ENCODE results near the gene CHTF18. TPM values are rescaled to one million over a fixed set of nuclear protein-coding genes. Genes with fewer than 3 reads are reported as not detected.
"Not testable (repeated sequence)": the region's sequence is repeated elsewhere in the genome, so short reads cannot be mapped to it uniquely, and the experiment has no call there.

CHTF18 gene
- total RNA-seq (2014; rRNA removed; shearing (Covaris generic); ENCODE audit: low replicate concordance): 18.9 and 22.6 TPM in 2 replicates

DNA sequence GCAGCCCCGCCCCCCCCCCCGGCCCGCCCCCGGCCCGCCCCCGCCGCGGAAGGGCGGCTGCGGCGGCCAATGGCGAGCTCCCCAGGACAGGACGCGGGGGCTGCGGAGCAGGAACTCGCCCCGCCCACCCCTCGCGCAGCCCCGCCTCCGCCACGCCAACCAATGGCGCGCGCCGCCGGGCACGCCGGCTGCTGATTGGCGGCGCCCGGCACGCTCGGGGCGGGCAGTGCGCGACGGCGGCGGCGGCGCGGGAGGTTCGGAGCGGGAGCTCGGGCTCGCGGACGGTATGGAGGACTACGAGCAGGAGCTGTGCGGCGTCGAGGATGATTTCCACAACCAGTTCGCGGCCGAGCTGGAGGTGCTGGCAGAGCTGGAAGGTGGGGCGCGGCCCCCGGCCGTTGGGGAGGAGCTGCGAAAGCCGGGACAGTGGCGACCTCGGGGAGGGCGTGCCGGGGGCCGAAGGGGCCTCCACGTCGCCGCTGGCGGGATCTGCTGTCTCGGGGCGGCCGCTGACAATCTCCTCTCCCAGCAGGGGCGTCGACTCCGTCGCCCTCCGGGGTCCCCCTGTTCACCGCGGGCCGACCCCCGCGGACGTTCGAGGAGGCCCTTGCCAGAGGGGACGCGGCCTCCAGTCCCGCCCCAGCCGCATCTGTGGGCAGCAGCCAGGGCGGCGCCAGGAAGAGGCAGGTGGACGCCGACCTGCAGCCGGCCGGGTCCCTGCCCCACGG is at the start of gene CHTF18:
Gene CHTF18, plus strand, starts transcription at position 222 of the 728 bp plus-strand sequence. Its CDS starts 65 bp downstream, at position 287.
- DNase-seq: peak; percentile 93
- Histone ChIP-seq H3K4me3 (peak within 1 kb of the TSS; percentile 98), H3K27me3 (no peaks in the 10 kb centered on the region), H3K9me3 (no peaks in the 10 kb centered on the region), H3K36me3 (peaks cover 55% of the 10 kb centered on the region)

DNA sequence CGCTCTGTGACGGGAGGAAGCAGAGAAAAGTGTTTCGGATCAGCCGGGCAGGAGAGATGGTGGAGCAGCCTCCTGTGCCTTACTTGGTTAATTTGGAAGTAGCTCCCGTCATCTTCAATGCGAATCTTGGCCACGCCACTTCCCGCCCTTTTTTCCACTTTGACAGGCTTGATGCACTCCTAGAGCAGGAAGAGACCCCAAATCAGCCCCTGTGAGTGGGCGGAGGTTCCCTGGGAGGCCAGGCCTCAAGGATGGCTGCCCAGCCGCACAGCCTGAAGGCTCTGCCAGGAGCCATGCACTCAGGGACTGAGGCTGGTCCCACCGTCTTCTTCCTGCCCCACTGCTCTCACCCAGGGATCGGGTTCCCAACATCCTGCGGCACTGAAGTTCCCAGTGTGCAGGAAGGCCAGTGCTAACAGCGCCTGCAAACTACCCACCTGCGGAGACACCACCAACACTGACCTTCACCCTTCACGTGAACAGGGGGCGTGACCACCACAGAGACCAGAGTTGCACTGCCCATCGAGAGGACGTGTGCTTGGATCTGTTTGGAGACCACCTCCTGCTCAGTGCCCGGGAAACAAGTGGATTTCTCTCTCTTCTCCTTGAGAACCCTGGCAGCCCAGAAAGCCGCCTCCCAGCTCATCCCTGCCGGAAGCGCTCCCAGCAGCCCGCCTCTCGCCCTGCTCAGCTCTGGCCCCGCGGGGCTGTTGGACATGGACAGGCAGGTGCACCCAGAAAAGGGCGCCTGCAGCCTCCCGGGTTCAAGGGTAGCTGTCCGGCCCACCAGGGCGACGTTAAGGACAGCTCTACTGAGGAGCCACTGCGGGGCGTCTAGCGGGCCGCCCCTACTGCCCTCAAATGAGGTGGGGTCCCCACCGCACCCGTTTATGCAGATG is 48.6 kb upstream of the CHTF18 start:
- no peaks in the 10 kb centered on the region for H3K27me3 ChIP-seq
- DNase-seq: no peak
- H3K36me3 ChIP-seq: peaks cover 35% of the 10 kb centered on the region
- no peaks in the 10 kb centered on the region for H3K9me3 ChIP-seq
- H3K4me3 ChIP-seq: peak overlapping the region; percentile 99

DNA sequence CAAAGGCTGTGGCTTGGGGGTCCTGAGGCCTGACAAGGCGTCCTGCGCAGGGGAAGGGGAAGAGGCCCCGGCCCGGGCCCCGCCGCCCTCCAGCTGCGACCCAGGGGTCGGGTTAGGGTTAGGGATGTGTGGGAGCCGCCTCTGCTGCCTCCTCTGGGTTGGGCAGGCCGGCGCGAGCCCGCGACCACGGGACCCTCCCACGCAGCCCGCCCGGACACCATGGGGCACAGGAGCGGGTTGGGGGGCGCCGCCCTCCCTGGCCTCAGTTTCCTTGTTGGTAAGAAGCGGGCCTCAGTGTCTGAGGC is 48.0 kb upstream of the CHTF18 start:
- Histone ChIP-seq H3K9me3 (no peaks in the 10 kb centered on the region), H3K4me3 (peak overlapping the region; percentile 99), H3K36me3 (peaks cover 35% of the 10 kb centered on the region), H3K27me3 (no peaks in the 10 kb centered on the region)
- no peak for DNase-seq

DNA sequence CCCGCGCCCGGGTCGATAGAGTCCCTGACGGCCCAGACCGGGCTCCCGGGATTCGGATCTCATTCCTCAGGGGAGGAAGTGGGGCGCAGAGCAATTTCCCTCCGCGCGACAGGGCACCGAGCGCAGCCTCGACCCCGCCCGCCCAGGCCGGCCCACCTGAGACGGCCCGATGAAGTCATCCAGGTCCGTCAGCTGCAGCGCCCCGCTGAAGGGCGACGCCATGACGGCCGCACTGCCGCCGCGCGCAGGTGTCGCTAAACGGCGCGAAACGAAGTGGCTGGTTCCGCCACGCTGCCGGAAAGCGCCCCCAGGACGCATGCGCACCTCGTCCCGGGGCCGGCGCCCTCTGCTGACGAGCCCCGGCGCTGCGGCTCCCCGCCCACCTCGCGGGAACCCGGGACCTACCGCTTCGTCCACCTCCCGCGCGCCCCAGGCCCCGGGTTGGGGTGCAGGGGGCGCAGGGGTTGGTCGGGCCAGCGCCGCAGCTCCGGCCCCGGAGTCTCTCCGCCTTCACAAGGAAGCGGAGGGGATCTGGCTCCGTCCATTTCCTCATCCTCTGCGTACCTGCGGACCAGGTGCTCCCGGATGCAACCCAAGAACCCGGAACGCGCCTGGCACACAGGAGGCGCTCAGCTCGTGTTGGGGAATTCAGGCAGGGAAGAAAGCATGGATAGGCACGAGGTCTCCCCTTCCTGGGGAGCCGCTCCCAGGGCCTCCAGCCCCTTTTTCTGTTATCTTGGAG is 47.5 kb upstream of the CHTF18 start, which contains the start of gene CIAO3:
Gene CIAO3, minus strand, starts transcription at position 234 of the 742 bp plus-strand sequence. Its CDS starts 12 bp downstream, at position 222.
- Histone ChIP-seq H3K4me3 (peak within 1 kb of the TSS; percentile 99), H3K27me3 (no peaks in the 10 kb centered on the region), H3K36me3 (peaks cover 30% of the 10 kb centered on the region), H3K9me3 (no peaks in the 10 kb centered on the region)
- DNase-seq: peak; percentile 94

DNA sequence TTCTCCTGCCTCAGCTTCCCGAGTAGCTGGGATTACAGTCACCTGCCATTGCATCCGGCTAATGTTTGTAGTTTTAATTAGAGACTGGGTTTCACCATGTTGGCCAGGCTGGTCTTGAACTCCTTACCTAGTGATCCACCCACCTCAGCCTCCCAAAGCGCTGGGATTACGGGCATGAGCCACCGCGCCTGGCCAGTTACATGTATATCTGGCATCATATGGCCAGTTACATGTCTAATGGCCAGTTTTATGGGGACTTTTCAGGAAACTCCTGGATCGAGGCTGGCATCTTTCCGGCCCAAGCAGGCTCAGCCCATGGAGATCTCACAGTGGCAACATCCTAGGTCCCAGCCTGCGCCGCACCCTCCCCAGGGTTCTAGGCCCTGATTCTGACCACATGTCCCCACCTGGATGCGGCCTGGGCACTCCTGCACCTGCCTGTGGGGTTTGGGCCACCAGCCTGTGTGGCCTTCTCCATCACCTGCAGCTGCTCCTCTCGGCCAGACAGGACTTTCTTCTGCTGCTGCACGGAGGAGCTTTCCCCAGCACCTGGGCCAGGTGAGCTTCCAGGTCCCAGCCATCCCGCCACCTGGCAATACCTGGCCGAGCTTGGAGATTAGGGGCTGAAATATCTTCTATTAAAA is 46.3 kb upstream of the CHTF18 start:
- Histone ChIP-seq H3K36me3 (peaks cover 20% of the 10 kb centered on the region), H3K4me3 (no peak overlapping the region), H3K27me3 (no peaks in the 10 kb centered on the region), H3K9me3 (no peaks in the 10 kb centered on the region)
- DNase-seq: no peak

DNA sequence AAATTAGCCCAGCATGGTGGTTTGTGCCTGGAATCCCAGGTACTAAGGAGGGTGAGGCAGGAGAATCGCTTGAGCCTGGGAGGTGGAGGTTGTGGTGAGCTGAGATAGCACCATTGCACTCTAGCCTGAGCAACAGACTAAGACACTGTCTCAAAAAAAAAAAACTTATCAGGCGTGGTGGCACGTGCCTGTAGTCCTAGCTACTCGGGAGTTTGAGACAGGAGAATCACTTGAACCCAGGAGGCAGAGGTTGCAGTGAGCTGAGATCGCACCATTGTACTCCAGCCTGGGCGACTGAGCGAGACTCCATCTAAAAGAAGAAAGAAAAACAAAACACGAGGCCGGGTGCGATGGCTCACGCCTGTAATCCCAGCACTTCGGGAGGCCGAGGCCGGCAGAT is 45.5 kb upstream of the CHTF18 start:
- not testable (repeated sequence) for DNase-seq, H3K4me3 ChIP-seq, H3K9me3 ChIP-seq, H3K27me3 ChIP-seq
- H3K36me3 ChIP-seq: peaks cover 15% of the 10 kb centered on the region

DNA sequence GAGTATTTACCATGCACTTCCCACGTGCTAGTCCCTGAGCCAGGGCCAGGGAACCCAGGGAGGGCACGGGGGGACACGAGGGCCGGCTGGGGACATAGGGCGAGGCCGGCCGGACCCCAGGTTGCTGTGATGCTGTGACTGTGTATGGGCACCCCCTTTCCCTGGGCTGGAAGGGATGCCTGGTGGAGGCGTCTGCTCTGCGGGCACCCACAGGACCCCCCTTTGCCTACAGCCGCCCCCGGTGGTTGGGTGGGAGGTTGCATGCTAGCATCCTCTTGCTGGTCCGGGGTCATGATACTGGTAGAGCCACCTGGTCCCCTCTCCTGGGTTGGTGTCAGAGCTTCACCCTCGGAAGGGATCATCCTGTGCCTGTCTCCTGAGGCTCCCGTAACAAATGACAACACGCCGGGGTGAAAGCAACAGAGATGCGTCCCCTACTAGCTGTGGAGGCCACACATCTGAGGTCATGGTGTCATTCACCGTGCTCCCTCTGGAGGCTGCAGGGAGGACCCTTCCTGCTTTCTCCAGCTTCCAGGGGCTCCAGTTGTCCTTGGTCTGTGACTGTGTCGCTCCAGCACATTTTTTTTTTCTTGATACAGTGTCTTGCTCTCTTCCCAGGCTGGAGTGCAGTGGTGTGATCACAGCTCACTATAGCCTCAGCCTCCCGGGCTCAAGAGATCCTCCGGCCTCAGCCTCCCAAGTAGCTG is 44.5 kb upstream of the CHTF18 start:
- H3K9me3 ChIP-seq: no peaks in the 10 kb centered on the region
- peaks cover 8% of the 10 kb centered on the region for H3K36me3 ChIP-seq
- no peak for DNase-seq
- H3K27me3 ChIP-seq: no peaks in the 10 kb centered on the region
- no peak overlapping the region for H3K4me3 ChIP-seq

DNA sequence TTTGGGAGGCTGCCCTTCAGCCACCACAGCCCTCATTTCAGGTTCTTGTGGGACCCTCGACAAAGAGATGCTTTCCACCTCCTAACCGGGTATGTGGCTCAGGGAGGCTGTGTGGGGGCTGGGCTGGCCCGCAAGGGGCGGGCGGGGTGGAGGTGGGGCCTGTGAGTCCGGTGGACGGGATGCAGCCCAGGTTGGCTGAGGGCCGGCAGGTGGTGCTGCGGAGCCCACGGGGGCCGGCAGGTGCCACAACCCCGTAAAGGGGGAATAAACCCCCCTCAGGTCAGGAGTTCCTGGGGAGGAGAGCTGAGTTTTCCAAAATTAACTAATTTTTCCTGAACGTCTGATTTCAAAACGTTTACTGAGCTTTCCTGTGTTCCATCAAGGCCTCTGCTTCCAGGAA is 42.7 kb upstream of the CHTF18 start:
- Histone ChIP-seq H3K9me3 (no peaks in the 10 kb centered on the region), H3K36me3 (no peaks in the 10 kb centered on the region; the same call in 1 of the 2 replicates), H3K27me3 (no peaks in the 10 kb centered on the region), H3K4me3 (no peak overlapping the region)
- no peak for DNase-seq

DNA sequence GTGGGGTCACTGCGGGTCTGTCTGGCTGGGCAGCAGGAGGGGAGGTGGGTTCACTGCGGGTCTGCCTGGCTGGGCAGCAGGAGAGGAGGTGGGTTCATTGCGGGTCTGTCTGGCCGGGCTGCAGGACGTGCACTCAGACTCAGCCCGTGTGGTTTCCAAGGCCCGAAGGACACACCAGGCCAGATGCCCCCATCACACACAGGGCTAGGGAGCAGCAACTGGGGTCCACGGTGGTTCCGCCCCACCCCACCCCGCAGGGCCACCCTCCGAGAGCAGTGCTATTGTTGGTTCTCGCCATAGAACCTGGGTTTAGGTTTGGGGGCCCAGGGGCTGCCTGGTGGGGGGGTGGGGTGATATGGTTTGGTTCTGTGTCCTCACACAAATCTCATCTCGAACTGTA is 41.8 kb upstream of the CHTF18 start:
- Histone ChIP-seq H3K27me3 (no peaks in the 10 kb centered on the region), H3K9me3 (no peaks in the 10 kb centered on the region), H3K36me3 (no peaks in the 10 kb centered on the region), H3K4me3 (no peak overlapping the region)
- no peak for DNase-seq

DNA sequence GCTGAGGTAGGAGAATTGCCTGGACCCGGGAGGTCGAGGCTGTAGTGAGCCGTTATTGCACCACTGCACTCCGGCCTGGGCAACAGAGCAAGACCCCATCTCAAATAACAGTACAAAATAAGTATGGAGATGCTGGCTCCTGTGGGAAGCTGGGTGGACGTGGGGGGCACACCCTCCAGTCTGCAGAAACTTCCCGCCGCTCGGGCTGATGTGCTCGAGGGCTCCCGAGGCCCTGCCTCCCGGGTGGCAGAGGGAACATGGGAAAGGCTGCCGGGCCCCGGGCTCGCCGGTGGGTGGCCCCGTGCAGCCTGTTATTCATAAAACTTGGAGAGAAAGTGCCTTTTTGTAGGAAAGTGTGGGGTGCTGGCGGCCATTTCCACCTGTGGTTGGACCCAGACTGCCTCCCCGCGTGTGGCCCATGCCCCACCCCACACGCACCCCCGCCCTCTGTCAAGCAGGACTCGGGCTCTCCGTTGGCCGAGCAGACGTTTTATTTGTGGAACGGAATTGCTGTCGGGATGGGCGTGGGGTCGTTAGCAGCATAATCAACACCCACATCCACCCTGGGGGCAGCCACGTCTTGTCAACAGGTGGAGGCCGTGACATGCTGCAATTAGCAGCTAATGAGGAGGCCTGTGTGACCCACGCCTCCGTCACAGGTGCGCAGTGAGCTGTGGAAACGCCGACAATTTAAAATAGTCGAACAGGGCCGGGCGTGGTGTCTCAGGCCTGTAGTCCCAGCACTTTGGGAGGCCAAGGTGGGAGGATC is 40.3 kb upstream of the CHTF18 start:
- Histone ChIP-seq H3K9me3 (no peaks in the 10 kb centered on the region), H3K4me3 (no peak overlapping the region), H3K36me3 (no peaks in the 10 kb centered on the region), H3K27me3 (no peaks in the 10 kb centered on the region)
- DNase-seq: no peak

DNA sequence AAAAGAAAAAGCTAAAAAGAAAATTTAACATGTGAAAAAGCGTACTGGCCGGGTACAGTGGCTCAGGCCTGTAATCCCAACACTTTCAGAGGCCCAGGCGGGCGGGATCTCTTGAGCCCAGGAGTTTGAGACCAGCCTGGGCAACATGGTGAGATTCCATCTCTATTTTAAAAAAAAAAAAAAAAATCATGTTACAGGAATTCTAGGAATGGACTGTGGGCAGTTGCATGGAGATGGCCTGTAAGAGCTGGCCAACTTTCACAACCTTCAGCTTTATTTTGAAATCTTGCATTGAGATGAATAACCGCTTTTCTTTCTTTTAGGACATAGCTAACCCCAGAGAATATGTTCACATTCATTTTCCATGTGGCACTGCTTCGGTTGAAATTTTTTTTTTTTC is 39.4 kb upstream of the CHTF18 start:
- H3K36me3 ChIP-seq: no peaks in the 10 kb centered on the region
- H3K4me3 ChIP-seq: no peak overlapping the region
- no peak for DNase-seq
- H3K27me3 ChIP-seq: no peaks in the 10 kb centered on the region
- no peaks in the 10 kb centered on the region for H3K9me3 ChIP-seq

DNA sequence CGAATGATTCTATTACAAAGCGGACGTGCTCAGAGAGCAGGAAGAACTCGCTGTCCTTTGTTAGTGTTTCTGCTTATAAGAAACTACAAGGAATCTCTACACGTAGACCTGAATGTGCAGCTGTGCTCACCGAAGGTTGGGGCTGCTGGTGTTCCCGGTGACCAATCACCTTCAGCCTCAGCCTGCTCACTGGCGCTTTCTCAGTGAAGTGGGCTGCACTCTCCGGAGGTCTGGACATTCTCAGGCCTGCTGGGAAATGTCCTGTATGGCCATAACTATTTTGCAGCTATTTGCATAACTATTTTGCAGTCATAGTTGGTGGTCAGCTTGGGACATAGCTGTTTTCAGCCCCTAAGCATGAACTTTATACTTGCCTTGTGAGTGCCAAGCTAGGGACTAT is 37.9 kb upstream of the CHTF18 start:
- Histone ChIP-seq H3K27me3 (no peaks in the 10 kb centered on the region), H3K36me3 (no peaks in the 10 kb centered on the region), H3K9me3 (no peaks in the 10 kb centered on the region), H3K4me3 (no peak overlapping the region)
- no peak for DNase-seq

DNA sequence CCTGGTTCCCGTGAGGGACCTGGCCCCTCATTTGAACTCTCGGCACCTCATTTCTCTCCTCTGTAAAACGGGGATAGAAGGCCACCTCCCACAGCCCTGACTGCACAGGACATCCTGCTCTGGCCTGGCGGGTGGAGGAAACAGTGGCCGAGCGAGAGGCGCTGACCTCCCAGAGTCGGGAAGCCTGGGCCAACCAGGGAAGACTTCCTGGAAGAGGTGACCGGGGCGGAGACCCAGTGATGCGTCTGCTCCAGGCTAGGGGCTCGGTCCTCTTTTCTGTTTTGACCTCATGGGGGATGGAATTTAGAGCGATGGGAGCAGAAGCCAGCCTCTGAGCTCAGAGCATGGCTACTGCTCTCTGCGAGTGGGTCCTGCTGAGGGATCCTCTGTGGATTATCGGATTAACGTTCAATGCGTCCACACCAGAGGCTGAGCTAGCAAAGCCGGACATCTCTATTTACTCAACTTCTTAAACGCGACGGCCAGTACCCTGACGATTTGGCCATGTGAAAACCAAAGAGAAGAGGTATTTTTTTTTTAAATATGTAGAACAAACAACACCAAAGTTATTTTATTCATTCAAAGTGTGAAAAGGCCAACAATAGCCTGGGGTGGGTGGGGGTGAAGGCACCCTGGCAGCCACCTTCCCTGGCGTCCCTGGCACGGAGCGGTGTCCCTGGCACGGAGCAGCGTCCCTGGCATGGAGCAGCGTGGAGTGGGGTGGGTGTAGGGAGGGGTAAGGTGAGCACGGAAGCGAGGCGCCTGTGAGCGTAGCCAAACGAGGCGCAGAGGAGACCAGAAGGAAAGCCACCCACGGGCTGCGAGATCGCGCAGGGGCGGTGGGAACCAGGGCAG is 37.0 kb upstream of the CHTF18 start:
- no peaks in the 10 kb centered on the region for H3K36me3 ChIP-seq
- no peaks in the 10 kb centered on the region for H3K27me3 ChIP-seq
- DNase-seq: no peak
- H3K9me3 ChIP-seq: no peaks in the 10 kb centered on the region
- no peak overlapping the region for H3K4me3 ChIP-seq

DNA sequence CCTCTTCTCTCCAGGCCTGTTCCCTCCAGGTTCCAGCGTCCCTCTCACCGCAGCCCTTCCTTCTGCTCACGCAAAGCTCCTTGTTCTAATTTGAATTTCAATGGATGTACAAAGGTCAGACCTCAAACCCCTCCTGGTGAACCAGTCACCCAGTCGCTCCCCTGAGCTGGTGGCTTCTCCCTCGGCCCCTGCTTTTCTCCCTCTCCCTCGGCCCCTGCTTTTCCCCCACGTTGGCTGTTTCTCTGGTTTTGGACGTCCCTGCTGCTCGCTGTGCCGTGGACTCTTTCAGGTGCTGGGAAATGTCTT is 36.5 kb upstream of the CHTF18 start:
- no peak for DNase-seq
- no peaks in the 10 kb centered on the region for H3K27me3 ChIP-seq
- H3K4me3 ChIP-seq: no peak overlapping the region
- H3K36me3 ChIP-seq: no peaks in the 10 kb centered on the region
- no peaks in the 10 kb centered on the region for H3K9me3 ChIP-seq

DNA sequence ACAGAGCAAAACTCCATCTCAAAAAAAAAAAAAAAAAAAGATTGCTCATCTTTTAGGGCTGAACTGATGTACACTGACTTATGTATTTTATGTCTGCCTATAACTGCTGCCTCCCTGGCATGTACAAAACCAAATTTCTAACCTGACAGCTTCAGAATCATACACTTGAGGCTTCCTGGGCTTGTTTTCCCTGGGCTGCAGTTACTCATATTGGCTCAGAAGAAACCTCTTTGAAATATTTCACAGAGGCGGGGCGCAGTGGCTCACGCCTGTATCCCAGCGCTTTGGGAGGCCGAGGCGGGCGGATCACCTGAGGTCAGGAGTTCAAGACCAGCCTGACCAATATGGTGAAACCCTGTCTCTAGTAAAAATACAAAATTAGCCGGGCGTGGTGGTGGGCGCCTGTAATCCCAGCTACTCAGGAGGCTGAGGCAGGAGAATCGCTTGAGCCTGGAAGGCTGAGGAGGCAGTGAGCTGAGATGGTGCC is 34.3 kb upstream of the CHTF18 start:
- not testable (repeated sequence) for DNase-seq, H3K27me3 ChIP-seq, H3K4me3 ChIP-seq, H3K9me3 ChIP-seq, H3K36me3 ChIP-seq

All from MG63 (cell line).